BJ (cell line): ENCODE measurements around the gene PTTG1. TPM values are rescaled to one million over a fixed set of nuclear protein-coding genes. Genes with fewer than 3 reads are reported as not detected.

ENCODE experiments used
- CTCF ChIA-PET: fragments of 350-600 bp; formaldehyde crosslinking; extraction: SDS; loops from one replicate; lab custom pipeline; 2021; ENCODE audit warnings: antibody characterized with exemption, inconsistent platforms; lab: Yijun Ruan, JAX
- POLR2A ChIA-PET: fragments of 300-600 bp; sonication (Branson Sonifier 250); formaldehyde crosslinking; extraction: SDS; loops from one replicate; lab custom pipeline; 2021; ENCODE audit warnings: antibody characterized with exemption; lab: Charles Lee
- DNase-seq: peaks from one replicate; pipeline ENCODE4 v3.0.0-alpha.2; 2011; ENCODE audit warnings: low read depth
- H3K27me3 ChIP-seq: 2 replicates; pipeline ENCODE4 v1.6.0; 2011; ENCODE audit warnings: low read length; ENCODE audit not compliant: control insufficient read depth, insufficient read depth
- H3K36me3 ChIP-seq: 2 replicates; pipeline ENCODE4 v1.5.1; 2011; ENCODE audit warnings: low read length; ENCODE audit not compliant: control insufficient read depth, insufficient read depth
- H3K4me3 ChIP-seq: 2 replicates; pipeline ENCODE4 v1.5.1; 2011; ENCODE audit warnings: low read depth, mild to moderate bottlenecking, control low read depth, low read length
- CTCF ChIP-seq: IDR thresholded peaks from 2 replicates; pipeline ENCODE4 v1.5.1; 2011; ENCODE audit warnings: low read depth, mild to moderate bottlenecking, control low read depth, inconsistent platforms, low read length, moderate library complexity; ENCODE audit not compliant: insufficient read depth
- polyA plus RNA-seq: library from polyadenylated mRNA; depleted of rRNA; stranded (reverse); fragments of >200 nt; gene quantifications from 2 replicates; pipeline ENCODE4 v1.2.3, GENCODE V29; 2011

PTTG1 gene
- polyA plus RNA-seq, 1 experiment = 59.3 TPM

- POLR2A ChIA-PET = no interaction called here
- CTCF ChIA-PET = interaction anchor here (3.2 kb wide), 1 partner anchor 18 kb away, joined by 13 read pairs; no protein-coding TSS in a partner anchor
- no peaks in the 10 kb centered on the region for H3K27me3 ChIP-seq
- no peak overlapping the region for H3K4me3 ChIP-seq
- TF ChIP-seq CTCF = no peak
- H3K36me3 ChIP-seq = 0 out of 2 replicates have a peak, but pooled peaks cover 2% of the 10 kb centered on the region
- DNase-seq = no peak
Observed at GRCh38 chr5:160420331-160420610, 1.4 kb upstream of the PTTG1 start.

GRCh38 chr5:160423099-160423498 is 1.4 kb downstream of the PTTG1 start:
- ChIA-PET CTCF (interaction anchor here (0.7 to 9.8 kb wide), 2 partner anchors 17 to 417 kb away, joined by 3 to 108 read pairs; no protein-coding TSS in a partner anchor), POLR2A (no interaction called here)
- no peaks in the 10 kb centered on the region for H3K27me3 ChIP-seq
- no peak for TF ChIP-seq CTCF
- no peak overlapping the region for H3K4me3 ChIP-seq
- no peaks in the 10 kb centered on the region for H3K36me3 ChIP-seq
- no peak for DNase-seq

GRCh38 chr5:160427607-160428006 is 6.0 kb downstream of the PTTG1 start:
- Histone ChIP-seq H3K27me3 (no peaks in the 10 kb centered on the region), H3K4me3 (no peak overlapping the region), H3K36me3 (no peaks in the 10 kb centered on the region)
- no peak for DNase-seq
- ChIA-PET CTCF (interaction anchor here (1.0 to 9.8 kb wide), 2 partner anchors 8 to 12 kb away, joined by 3 to 108 read pairs; no protein-coding TSS in a partner anchor), POLR2A (no interaction called here)
- TF ChIP-seq CTCF = no peak

GRCh38 chr5:160432196-160432595 is 10.5 kb downstream of the PTTG1 start:
- ChIA-PET POLR2A (no interaction called here), CTCF (no interaction called here)
- no peak overlapping the region for H3K4me3 ChIP-seq
- H3K36me3 ChIP-seq = no peaks in the 10 kb centered on the region
- H3K27me3 ChIP-seq = no peaks in the 10 kb centered on the region; the same call in 1 of the 2 replicates
- TF ChIP-seq CTCF = no peak
- no peak for DNase-seq

GRCh38 chr5:160432787-160433186 is 11.1 kb downstream of the PTTG1 start:
- no peaks in the 10 kb centered on the region; the same call in 1 of the 2 replicates for H3K27me3 ChIP-seq
- ChIA-PET POLR2A (no interaction called here), CTCF (no interaction called here)
- H3K36me3 ChIP-seq = no peaks in the 10 kb centered on the region
- TF ChIP-seq CTCF = no peak
- DNase-seq = no peak
- H3K4me3 ChIP-seq = no peak overlapping the region
